Fibroblast of peridontal ligament (primary cell): Measurements from ENCODE around the gene ATP9A.

Experiments used
- DNase-seq: peaks from one replicate; pipeline ENCODE4 v3.0.0-alpha.2; 2010; ENCODE audit errors: extremely low read depth

ATP9A gene

GRCh38 chr20:51600016-51600420 is 168.2 kb downstream of the ATP9A start:
- DNase-seq: no peak

- DNase-seq: no peak
Measured at GRCh38 chr20:51598556-51598955, 169.6 kb downstream of the ATP9A start.

GRCh38 chr20:51597389-51598231 is 170.6 kb downstream of the ATP9A start:
- no peak for DNase-seq

- DNase-seq: peak; percentile 70
Measured at GRCh38 chr20:51596668-51597388, 171.4 kb downstream of the ATP9A start.

- no peak for DNase-seq
Measured at GRCh38 chr20:51595744-51596143, 172.4 kb downstream of the ATP9A start.

- DNase-seq: peak; percentile 92
Measured at GRCh38 chr20:51595058-51595532, 173.1 kb downstream of the ATP9A start.

- DNase-seq: peak; percentile 53
Measured at GRCh38 chr20:51594236-51595057, 173.7 kb downstream of the ATP9A start.

GRCh38 chr20:51593584-51593983 is 174.6 kb downstream of the ATP9A start:
- no peak for DNase-seq

- no peak for DNase-seq
Measured at GRCh38 chr20:51592564-51592963, 175.6 kb downstream of the ATP9A start.

- no peak for DNase-seq
Measured at GRCh38 chr20:51591871-51592270, 176.3 kb downstream of the ATP9A start.

- DNase-seq: no peak
Measured at GRCh38 chr20:51588762-51589161, 179.4 kb downstream of the ATP9A start.

- no peak for DNase-seq
Measured at GRCh38 chr20:51587145-51587544, 181.0 kb downstream of the ATP9A start.

- DNase-seq: peak; percentile 78
Measured at GRCh38 chr20:51586005-51586440, 182.2 kb downstream of the ATP9A start.

GRCh38 chr20:51585148-51585547 is 183.0 kb downstream of the ATP9A start:
- DNase-seq: no peak

GRCh38 chr20:51584737-51585136 is 183.5 kb downstream of the ATP9A start:
- DNase-seq: no peak

- no peak for DNase-seq
Measured at GRCh38 chr20:51584116-51584515, 184.1 kb downstream of the ATP9A start.

GRCh38 chr20:51583499-51583898 is 184.7 kb downstream of the ATP9A start:
- no peak for DNase-seq

GRCh38 chr20:51583073-51583472 is 185.1 kb downstream of the ATP9A start:
- DNase-seq: no peak

GRCh38 chr20:51581571-51581970 is 186.6 kb downstream of the ATP9A start:
- DNase-seq: no peak

- DNase-seq: peak; percentile 49
Measured at GRCh38 chr20:51579137-51579536, 189.1 kb downstream of the ATP9A start.

- no peak for DNase-seq
Measured at GRCh38 chr20:51578145-51578459, 190.1 kb downstream of the ATP9A start.
